ENCODE data around the gene PDZK1IP1.
"Not testable (repeated sequence)": the region's sequence is repeated elsewhere in the genome, so short reads cannot be mapped to it uniquely, and the experiment has no call there.

PDZK1IP1 gene

DNA sequence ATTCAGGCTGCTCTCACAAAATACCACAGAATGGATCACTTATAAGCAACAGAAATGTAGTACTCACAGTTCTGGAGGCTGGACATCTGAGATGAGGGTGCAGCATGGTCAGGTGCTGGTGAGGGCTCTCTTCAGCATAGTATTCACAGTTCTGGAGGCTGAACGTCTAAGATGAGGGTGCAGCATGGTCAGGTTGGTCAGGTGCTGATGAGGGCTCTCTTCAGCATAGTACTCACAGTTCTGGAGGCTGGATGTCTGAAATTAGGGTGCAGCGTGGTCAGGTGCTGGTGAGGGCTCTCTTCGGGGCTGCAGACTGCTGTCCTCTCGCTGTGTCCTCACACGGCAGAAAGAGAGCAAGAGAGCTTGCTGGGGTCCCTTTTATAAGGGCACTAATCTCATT is 17.1 kb downstream of the PDZK1IP1 start:
- H3K9me3 ChIP-seq (ENCODE audit: control insufficient read depth in 1 of 2, low read length in 2 of 2), result no peaks in the 10 kb centered on the region
- no peak overlapping the region for H3K4me3 ChIP-seq (ENCODE audit: low read depth in 1 of 2, low read length in 2 of 2)
- H3K27ac ChIP-seq (ENCODE audit: low read depth, low read length), result no peak overlapping the region
- H3K27me3 ChIP-seq (ENCODE audit: control insufficient read depth in 1 of 2, insufficient read depth in 2 of 2, low read length in 2 of 2), result no peaks in the 10 kb centered on the region
- no peaks in the 10 kb centered on the region for H3K36me3 ChIP-seq (ENCODE audit: control insufficient read depth in 1 of 2, insufficient read depth in 2 of 2, low read length in 2 of 2)
- no peaks in the 10 kb centered on the region for H3K4me1 ChIP-seq (ENCODE audit: control insufficient read depth in 1 of 2, insufficient read depth in 2 of 2, low read length in 2 of 2)
- H3K9ac ChIP-seq (ENCODE audit: low read depth in 1 of 2, low read length in 2 of 2), result no peak overlapping the region

DNA sequence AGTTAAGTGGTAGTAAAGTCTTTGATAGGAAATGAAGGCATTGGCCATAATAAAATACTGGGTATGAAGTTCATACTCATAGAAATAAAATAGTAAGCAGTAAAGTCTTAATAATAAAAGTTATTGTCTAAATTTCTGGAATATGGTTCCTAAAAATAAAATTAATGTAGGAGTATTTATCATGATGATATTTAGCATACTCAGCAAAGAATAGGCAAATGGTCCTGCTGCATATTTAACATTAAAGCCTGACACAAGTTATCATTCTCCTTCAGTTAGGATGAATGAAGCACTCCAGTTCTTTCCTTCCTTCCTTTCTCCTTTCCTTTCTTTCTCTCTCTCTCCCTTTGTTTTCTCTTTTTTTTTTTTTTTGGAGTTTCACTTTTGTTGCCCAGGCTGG is 25.3 kb downstream of the PDZK1IP1 start:
- no peaks in the 10 kb centered on the region for H3K4me1 ChIP-seq (ENCODE audit: control insufficient read depth in 1 of 2, insufficient read depth in 2 of 2, low read length in 2 of 2)
- no peaks in the 10 kb centered on the region for H3K9me3 ChIP-seq (ENCODE audit: control insufficient read depth in 1 of 2, low read length in 2 of 2)
- no peaks in the 10 kb centered on the region for H3K36me3 ChIP-seq (ENCODE audit: control insufficient read depth in 1 of 2, insufficient read depth in 2 of 2, low read length in 2 of 2)
- H3K9ac ChIP-seq (ENCODE audit: low read depth in 1 of 2, low read length in 2 of 2), result no peak overlapping the region
- no peak overlapping the region for H3K4me3 ChIP-seq (ENCODE audit: low read depth in 1 of 2, low read length in 2 of 2)
- no peak overlapping the region for H3K27ac ChIP-seq (ENCODE audit: low read depth, low read length)
- no peaks in the 10 kb centered on the region for H3K27me3 ChIP-seq (ENCODE audit: control insufficient read depth in 1 of 2, insufficient read depth in 2 of 2, low read length in 2 of 2)

DNA sequence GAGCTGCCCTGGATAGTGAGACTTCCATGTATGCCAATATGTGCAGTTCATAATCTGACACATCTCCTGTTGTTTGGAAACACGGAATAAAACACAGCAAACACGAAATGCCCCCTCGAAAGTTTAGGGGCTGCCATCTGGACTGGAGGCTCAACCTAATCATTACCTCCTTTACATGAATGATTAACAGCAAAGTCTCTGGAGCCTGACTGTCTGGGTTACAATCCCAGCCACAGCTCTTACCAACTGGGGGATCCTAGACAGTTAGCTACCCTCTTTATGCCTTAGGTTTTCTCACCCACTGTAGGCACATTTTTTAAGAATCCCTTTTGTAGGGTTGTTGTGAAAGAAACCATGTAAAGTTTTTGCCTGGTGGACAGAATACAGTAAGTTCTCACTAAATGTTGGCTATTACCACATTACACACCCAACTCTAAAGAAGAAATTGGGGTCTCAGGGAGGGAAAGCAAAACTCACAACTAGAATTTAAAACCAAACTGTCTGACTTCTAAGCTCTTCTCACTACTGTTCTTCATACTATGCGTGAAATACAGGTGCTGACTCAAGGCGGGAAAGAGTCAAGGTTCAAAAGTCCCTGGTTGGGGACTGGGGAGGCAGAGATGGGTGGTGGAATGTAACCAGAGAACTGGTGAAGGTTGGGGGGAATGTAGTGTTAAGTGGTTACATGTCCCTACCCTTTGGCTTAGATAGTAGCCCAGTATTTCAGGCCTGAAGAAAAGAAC is 28.4 kb downstream of the PDZK1IP1 start:
- no peaks in the 10 kb centered on the region for H3K9me3 ChIP-seq (ENCODE audit: control insufficient read depth in 1 of 2, low read length in 2 of 2)
- no peaks in the 10 kb centered on the region for H3K36me3 ChIP-seq (ENCODE audit: control insufficient read depth in 1 of 2, insufficient read depth in 2 of 2, low read length in 2 of 2)

DNA sequence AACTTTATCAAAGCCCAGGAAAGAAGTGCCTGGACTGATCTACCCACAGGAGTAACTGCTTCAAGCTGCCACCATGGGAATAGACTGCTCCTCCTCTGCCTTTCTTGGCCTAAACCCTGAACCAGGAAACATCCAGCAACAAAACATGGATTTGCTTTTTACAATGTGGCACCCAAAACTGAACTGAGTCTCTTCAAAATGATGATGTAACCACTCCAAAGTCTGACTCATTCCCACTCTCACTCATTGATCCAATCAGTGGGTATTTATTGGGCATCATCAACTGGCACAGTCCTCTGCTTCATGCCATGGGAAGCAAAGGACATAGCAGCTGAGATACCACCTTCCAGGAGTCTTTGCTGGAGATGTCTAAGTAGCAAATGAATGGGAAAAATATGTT is 29.1 kb downstream of the PDZK1IP1 start:
- Histone ChIP-seq H3K27me3 (ENCODE audit: control insufficient read depth in 1 of 2, insufficient read depth in 2 of 2, low read length in 2 of 2) (no peaks in the 10 kb centered on the region), H3K9ac (ENCODE audit: low read depth in 1 of 2, low read length in 2 of 2) (no peak overlapping the region), H3K9me3 (ENCODE audit: control insufficient read depth in 1 of 2, low read length in 2 of 2) (no peaks in the 10 kb centered on the region), H3K4me3 (ENCODE audit: low read depth in 1 of 2, low read length in 2 of 2) (no peak overlapping the region), H3K27ac (ENCODE audit: low read depth, low read length) (no peak overlapping the region), H3K36me3 (ENCODE audit: control insufficient read depth in 1 of 2, insufficient read depth in 2 of 2, low read length in 2 of 2) (no peaks in the 10 kb centered on the region), H3K4me1 (ENCODE audit: control insufficient read depth in 1 of 2, insufficient read depth in 2 of 2, low read length in 2 of 2) (no peaks in the 10 kb centered on the region)

More for the DNA sequence above, 28.4 kb downstream of the PDZK1IP1 start:
- H3K4me3 ChIP-seq (ENCODE audit: low read depth in 1 of 2, low read length in 2 of 2), result no peak overlapping the region
- no peak overlapping the region for H3K27ac ChIP-seq (ENCODE audit: low read depth, low read length)
- H3K4me1 ChIP-seq (ENCODE audit: control insufficient read depth in 1 of 2, insufficient read depth in 2 of 2, low read length in 2 of 2), result no peaks in the 10 kb centered on the region
- no peak overlapping the region for H3K9ac ChIP-seq (ENCODE audit: low read depth in 1 of 2, low read length in 2 of 2)
- no peaks in the 10 kb centered on the region for H3K27me3 ChIP-seq (ENCODE audit: control insufficient read depth in 1 of 2, insufficient read depth in 2 of 2, low read length in 2 of 2)

DNA sequence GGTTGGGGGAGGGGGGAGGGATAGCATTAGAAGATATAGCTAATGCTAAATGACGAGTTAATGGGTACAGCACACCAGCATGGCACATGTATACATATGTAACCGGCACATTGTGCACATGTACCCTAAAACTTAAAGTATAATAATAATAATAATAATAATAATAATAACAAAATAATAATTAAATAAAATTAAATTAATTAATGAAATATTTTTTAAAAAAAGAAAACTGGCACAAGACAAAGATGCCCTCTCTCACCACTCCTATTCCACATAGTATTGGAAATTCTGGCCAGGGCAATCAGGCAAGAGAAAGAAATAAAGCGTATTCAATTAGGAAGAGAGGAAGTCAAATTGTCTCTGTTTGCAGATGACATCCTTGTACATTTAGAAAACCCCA is 31.9 kb downstream of the PDZK1IP1 start:
- not testable (repeated sequence) for H3K4me3 ChIP-seq (ENCODE audit: low read depth in 1 of 2, low read length in 2 of 2); H3K27ac ChIP-seq (ENCODE audit: low read depth, low read length); H3K27me3 ChIP-seq (ENCODE audit: control insufficient read depth in 1 of 2, insufficient read depth in 2 of 2, low read length in 2 of 2); H3K36me3 ChIP-seq (ENCODE audit: control insufficient read depth in 1 of 2, insufficient read depth in 2 of 2, low read length in 2 of 2); H3K4me1 ChIP-seq (ENCODE audit: control insufficient read depth in 1 of 2, insufficient read depth in 2 of 2, low read length in 2 of 2); H3K9me3 ChIP-seq (ENCODE audit: control insufficient read depth in 1 of 2, low read length in 2 of 2); H3K9ac ChIP-seq (ENCODE audit: low read depth in 1 of 2, low read length in 2 of 2)

DNA sequence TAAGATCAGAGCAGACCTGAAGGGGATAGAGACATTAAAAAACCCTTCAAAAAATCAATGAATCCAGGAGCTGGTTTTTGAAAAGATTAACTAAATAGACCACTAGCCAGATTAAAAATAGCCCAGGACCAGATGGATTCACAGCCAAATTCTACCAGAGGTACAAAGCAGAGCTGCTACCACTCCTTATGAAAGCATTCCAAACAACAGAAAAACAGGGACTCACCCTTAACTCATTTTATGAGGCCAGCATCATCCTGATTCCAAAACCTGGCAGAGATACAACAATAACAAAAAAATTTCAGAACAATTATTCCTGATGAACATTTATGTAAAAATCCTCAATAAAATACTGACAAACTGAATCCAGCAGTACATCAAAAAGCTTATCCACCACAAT is 33.4 kb downstream of the PDZK1IP1 start:
- H3K9ac ChIP-seq (ENCODE audit: low read depth in 1 of 2, low read length in 2 of 2); H3K4me1 ChIP-seq (ENCODE audit: control insufficient read depth in 1 of 2, insufficient read depth in 2 of 2, low read length in 2 of 2); H3K27ac ChIP-seq (ENCODE audit: low read depth, low read length); H3K27me3 ChIP-seq (ENCODE audit: control insufficient read depth in 1 of 2, insufficient read depth in 2 of 2, low read length in 2 of 2); H3K36me3 ChIP-seq (ENCODE audit: control insufficient read depth in 1 of 2, insufficient read depth in 2 of 2, low read length in 2 of 2); H3K4me3 ChIP-seq (ENCODE audit: low read depth in 1 of 2, low read length in 2 of 2); H3K9me3 ChIP-seq (ENCODE audit: control insufficient read depth in 1 of 2, low read length in 2 of 2): not testable (repeated sequence)

DNA sequence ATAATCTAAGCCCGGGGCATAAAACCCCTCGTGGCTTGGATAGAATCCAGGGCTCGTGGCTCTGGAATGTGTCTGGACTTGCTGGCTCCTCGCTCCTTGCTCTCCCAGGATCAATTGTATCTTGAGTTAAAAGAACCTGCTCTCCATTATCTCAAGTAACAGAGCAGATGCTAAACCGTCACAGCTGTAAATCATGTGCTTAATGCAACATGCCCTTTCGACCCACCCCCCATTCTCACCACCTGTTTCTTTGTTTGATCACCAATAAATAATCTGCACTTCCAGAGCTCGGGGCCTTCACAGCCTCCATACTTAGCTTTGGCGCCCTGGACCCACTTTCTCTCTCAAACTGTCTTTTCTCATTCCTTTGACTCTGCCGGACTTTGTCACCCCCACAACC is 40.7 kb downstream of the PDZK1IP1 start:
- H3K27me3 ChIP-seq (ENCODE audit: control insufficient read depth in 1 of 2, insufficient read depth in 2 of 2, low read length in 2 of 2); H3K9ac ChIP-seq (ENCODE audit: low read depth in 1 of 2, low read length in 2 of 2); H3K36me3 ChIP-seq (ENCODE audit: control insufficient read depth in 1 of 2, insufficient read depth in 2 of 2, low read length in 2 of 2): not testable (repeated sequence)

DNA sequence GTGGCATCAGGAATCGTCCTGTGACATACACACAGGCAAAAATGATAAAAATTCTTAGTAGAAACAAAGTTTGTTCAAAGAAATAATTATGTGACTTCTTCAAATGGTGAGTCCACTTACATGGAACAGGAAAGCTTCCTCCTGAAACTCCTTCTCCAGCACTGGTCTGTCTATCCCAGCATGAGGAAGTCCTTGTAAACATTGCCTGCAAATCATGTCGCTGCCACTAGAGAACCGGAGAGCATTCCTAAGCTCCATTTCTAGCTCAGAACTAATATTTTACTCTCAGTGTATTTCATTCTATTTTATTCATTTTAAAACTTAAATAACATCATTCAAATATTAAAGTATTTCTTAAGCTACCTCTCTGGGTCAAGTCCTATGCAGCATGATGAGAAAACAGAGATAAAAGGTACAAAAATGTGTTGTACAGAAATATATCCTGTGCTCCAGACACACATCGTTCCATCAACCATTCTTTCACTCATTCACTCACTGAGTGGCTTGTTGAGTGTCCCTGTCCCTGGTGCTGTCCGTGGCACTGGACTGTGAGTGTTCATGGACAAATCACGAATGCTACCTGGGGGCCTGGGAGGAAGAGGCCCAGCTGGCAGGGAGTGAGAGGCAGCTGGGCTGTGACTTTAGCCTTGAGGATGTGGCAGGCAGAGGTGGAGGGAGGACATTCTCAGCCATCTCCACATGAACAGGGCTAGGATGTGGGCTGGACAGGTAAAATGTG is 42.6 kb downstream of the PDZK1IP1 start:
- H3K9me3 ChIP-seq (ENCODE audit: control insufficient read depth in 1 of 2, low read length in 2 of 2), result no peaks in the 10 kb centered on the region
- no peaks in the 10 kb centered on the region for H3K27me3 ChIP-seq (ENCODE audit: control insufficient read depth in 1 of 2, insufficient read depth in 2 of 2, low read length in 2 of 2)
- no peak overlapping the region for H3K9ac ChIP-seq (ENCODE audit: low read depth in 1 of 2, low read length in 2 of 2)
- H3K27ac ChIP-seq (ENCODE audit: low read depth, low read length), result no peak overlapping the region
- no peak overlapping the region for H3K4me3 ChIP-seq (ENCODE audit: low read depth in 1 of 2, low read length in 2 of 2)
- no peaks in the 10 kb centered on the region for H3K36me3 ChIP-seq (ENCODE audit: control insufficient read depth in 1 of 2, insufficient read depth in 2 of 2, low read length in 2 of 2)
- H3K4me1 ChIP-seq (ENCODE audit: control insufficient read depth in 1 of 2, insufficient read depth in 2 of 2, low read length in 2 of 2), result no peaks in the 10 kb centered on the region

More for the DNA sequence above, 40.7 kb downstream of the PDZK1IP1 start:
- H3K27ac ChIP-seq (ENCODE audit: low read depth, low read length); H3K4me3 ChIP-seq (ENCODE audit: low read depth in 1 of 2, low read length in 2 of 2); H3K4me1 ChIP-seq (ENCODE audit: control insufficient read depth in 1 of 2, insufficient read depth in 2 of 2, low read length in 2 of 2); H3K9me3 ChIP-seq (ENCODE audit: control insufficient read depth in 1 of 2, low read length in 2 of 2): not testable (repeated sequence)

DNA sequence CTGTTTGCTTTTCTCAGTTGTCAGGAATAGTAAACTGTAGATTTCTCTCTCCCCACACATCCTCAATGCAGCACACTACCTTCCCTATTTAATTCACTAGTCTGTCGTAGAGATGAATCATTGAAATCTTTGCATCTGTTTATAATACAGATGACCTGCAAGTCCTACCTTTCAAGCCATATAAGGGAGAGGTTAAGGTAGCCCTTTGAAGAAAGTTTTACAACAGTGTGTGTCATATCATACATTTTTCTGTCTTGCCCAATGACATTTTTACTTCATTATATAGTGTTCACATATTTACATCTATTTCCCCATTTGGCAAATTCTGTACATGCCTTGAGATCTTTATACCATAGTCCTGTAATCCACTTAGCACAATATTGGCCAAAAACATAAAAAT is 43.3 kb downstream of the PDZK1IP1 start:
- not testable (repeated sequence) for H3K4me1 ChIP-seq (ENCODE audit: control insufficient read depth in 1 of 2, insufficient read depth in 2 of 2, low read length in 2 of 2); H3K36me3 ChIP-seq (ENCODE audit: control insufficient read depth in 1 of 2, insufficient read depth in 2 of 2, low read length in 2 of 2); H3K9me3 ChIP-seq (ENCODE audit: control insufficient read depth in 1 of 2, low read length in 2 of 2); H3K27ac ChIP-seq (ENCODE audit: low read depth, low read length); H3K27me3 ChIP-seq (ENCODE audit: control insufficient read depth in 1 of 2, insufficient read depth in 2 of 2, low read length in 2 of 2); H3K4me3 ChIP-seq (ENCODE audit: low read depth in 1 of 2, low read length in 2 of 2); H3K9ac ChIP-seq (ENCODE audit: low read depth in 1 of 2, low read length in 2 of 2)

DNA sequence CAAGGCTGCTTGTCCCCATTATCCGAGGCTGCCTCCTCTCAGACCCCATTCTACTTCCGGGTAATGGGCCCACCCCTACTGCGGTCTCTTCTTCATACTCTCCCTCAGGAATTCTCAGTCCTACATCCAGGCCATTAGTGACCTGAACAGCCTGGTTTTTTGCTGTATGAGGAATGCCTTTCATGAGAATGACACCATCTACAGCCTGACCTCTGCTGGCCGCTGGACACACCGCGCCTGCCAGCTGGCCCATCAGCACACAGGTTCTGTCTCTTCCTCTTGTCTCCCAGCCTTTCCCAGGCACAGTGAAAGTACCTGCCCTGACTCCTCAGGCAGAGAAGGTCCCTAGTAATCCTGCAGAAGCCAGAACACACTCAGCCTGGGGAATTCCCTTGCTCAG is 46.2 kb downstream of the PDZK1IP1 start:
- not testable (repeated sequence) for H3K27me3 ChIP-seq (ENCODE audit: control insufficient read depth in 1 of 2, insufficient read depth in 2 of 2, low read length in 2 of 2); H3K4me3 ChIP-seq (ENCODE audit: low read depth in 1 of 2, low read length in 2 of 2); H3K4me1 ChIP-seq (ENCODE audit: control insufficient read depth in 1 of 2, insufficient read depth in 2 of 2, low read length in 2 of 2); H3K9me3 ChIP-seq (ENCODE audit: control insufficient read depth in 1 of 2, low read length in 2 of 2); H3K36me3 ChIP-seq (ENCODE audit: control insufficient read depth in 1 of 2, insufficient read depth in 2 of 2, low read length in 2 of 2); H3K27ac ChIP-seq (ENCODE audit: low read depth, low read length); H3K9ac ChIP-seq (ENCODE audit: low read depth in 1 of 2, low read length in 2 of 2)
